CD4-positive, alpha-beta T cell treated with Interleukin-15 for 1 hour (primary cell): ENCODE results near the gene CAT.

ENCODE experiments used
- DNase-seq: peaks from one replicate; pipeline ENCODE4 v3.0.0-alpha.2; 2020

The CAT gene

GRCh38 chr11:34461215-34461614 lies 22.5 kb downstream of the CAT start:
- no peak for DNase-seq

- DNase-seq, result no peak
Measured at GRCh38 chr11:34464591-34465051, 25.9 kb downstream of the CAT start.

GRCh38 chr11:34466802-34467488 lies 28.2 kb downstream of the CAT start:
- DNase-seq, result no peak

GRCh38 chr11:34468209-34468841 lies 29.6 kb downstream of the CAT start:
- no peak for DNase-seq

GRCh38 chr11:34473603-34474169 lies 35.0 kb downstream of the CAT start:
- DNase-seq, result no peak

GRCh38 chr11:34475656-34476055 lies 36.9 kb downstream of the CAT start:
- no peak for DNase-seq

GRCh38 chr11:34476849-34477248 lies 38.1 kb downstream of the CAT start:
- no peak for DNase-seq

GRCh38 chr11:34478845-34479663 lies 40.3 kb downstream of the CAT start:
- DNase-seq, result no peak

GRCh38 chr11:34480314-34480713 lies 41.6 kb downstream of the CAT start:
- no peak for DNase-seq

- DNase-seq, result no peak
Measured at GRCh38 chr11:34481307-34481706, 42.6 kb downstream of the CAT start.

GRCh38 chr11:34483106-34483874 lies 44.6 kb downstream of the CAT start:
- no peak for DNase-seq

- DNase-seq, result no peak
Measured at GRCh38 chr11:34487430-34487829, 48.7 kb downstream of the CAT start.

- no peak for DNase-seq
Measured at GRCh38 chr11:34488855-34489557, 50.3 kb downstream of the CAT start.

GRCh38 chr11:34490304-34490703 lies 51.6 kb downstream of the CAT start:
- no peak for DNase-seq

GRCh38 chr11:34492806-34493414 lies 54.2 kb downstream of the CAT start:
- peak; percentile 31 for DNase-seq

- DNase-seq, result no peak
Measured at GRCh38 chr11:34493468-34493867, 54.7 kb downstream of the CAT start.

GRCh38 chr11:34493926-34494595 lies 55.3 kb downstream of the CAT start:
- DNase-seq, result no peak

GRCh38 chr11:34495239-34495723 lies 56.5 kb downstream of the CAT start:
- no peak for DNase-seq

GRCh38 chr11:34495724-34496377 lies 57.1 kb downstream of the CAT start:
- no peak for DNase-seq
